GM19395 (cell line): ENCODE data around the gene LUZP2.

Experiments used
- ATAC-seq: cut with Tn5 transposase; IDR thresholded peaks from one replicate; pipeline ENCODE4 v1.9.1; 2021; ENCODE audit warnings: mild to moderate bottlenecking, moderate library complexity; ENCODE audit not compliant: unreplicated experiment

LUZP2 gene

GRCh38 chr11:24628224-24628776, 131.4 kb downstream of the LUZP2 start:
- no peak for ATAC-seq

GRCh38 chr11:24634606-24635160, 137.8 kb downstream of the LUZP2 start:
- ATAC-seq: no peak

GRCh38 chr11:24635588-24636290, 138.9 kb downstream of the LUZP2 start:
- no peak for ATAC-seq

GRCh38 chr11:24636291-24636629, 139.4 kb downstream of the LUZP2 start:
- no peak for ATAC-seq

GRCh38 chr11:24637520-24637919, 140.7 kb downstream of the LUZP2 start:
- ATAC-seq: no peak

GRCh38 chr11:24642648-24643047, 145.8 kb downstream of the LUZP2 start:
- ATAC-seq: no peak

- no peak for ATAC-seq
Observed at GRCh38 chr11:24645563-24645962, 148.7 kb downstream of the LUZP2 start.

- ATAC-seq: no peak
Observed at GRCh38 chr11:24651873-24652272, 155.0 kb downstream of the LUZP2 start.

- no peak for ATAC-seq
Observed at GRCh38 chr11:24653901-24654300, 157.0 kb downstream of the LUZP2 start.

- no peak for ATAC-seq
Observed at GRCh38 chr11:24661331-24661730, 164.5 kb downstream of the LUZP2 start.

GRCh38 chr11:24664399-24664798, 167.5 kb downstream of the LUZP2 start:
- ATAC-seq: no peak

- no peak for ATAC-seq
Observed at GRCh38 chr11:24667353-24667968, 170.6 kb downstream of the LUZP2 start.

GRCh38 chr11:24678703-24679348, 182.0 kb downstream of the LUZP2 start:
- no peak for ATAC-seq

- ATAC-seq: no peak
Observed at GRCh38 chr11:24679821-24680351, 183.0 kb downstream of the LUZP2 start.

GRCh38 chr11:24683583-24683982, 186.7 kb downstream of the LUZP2 start:
- ATAC-seq: no peak

- no peak for ATAC-seq
Observed at GRCh38 chr11:24685821-24686220, 189.0 kb downstream of the LUZP2 start.

GRCh38 chr11:24687531-24688147, 190.8 kb downstream of the LUZP2 start:
- ATAC-seq: no peak

GRCh38 chr11:24688981-24689380, 192.1 kb downstream of the LUZP2 start:
- ATAC-seq: no peak

- no peak for ATAC-seq
Observed at GRCh38 chr11:24697522-24698111, 200.8 kb downstream of the LUZP2 start.

- no peak for ATAC-seq
Observed at GRCh38 chr11:24704716-24705115, 207.9 kb downstream of the LUZP2 start.

GRCh38 chr11:24705474-24705873, 208.6 kb downstream of the LUZP2 start:
- ATAC-seq: no peak
